NCI-H2196 (cell line): ENCODE measurements around the gene DAB1.

ENCODE experiments used
- DNase-seq: peaks from one replicate; lab custom pipeline; 2025; ENCODE audit not compliant: unreplicated experiment; lab: John Stamatoyannopoulos, UW

The DAB1 gene

DNA sequence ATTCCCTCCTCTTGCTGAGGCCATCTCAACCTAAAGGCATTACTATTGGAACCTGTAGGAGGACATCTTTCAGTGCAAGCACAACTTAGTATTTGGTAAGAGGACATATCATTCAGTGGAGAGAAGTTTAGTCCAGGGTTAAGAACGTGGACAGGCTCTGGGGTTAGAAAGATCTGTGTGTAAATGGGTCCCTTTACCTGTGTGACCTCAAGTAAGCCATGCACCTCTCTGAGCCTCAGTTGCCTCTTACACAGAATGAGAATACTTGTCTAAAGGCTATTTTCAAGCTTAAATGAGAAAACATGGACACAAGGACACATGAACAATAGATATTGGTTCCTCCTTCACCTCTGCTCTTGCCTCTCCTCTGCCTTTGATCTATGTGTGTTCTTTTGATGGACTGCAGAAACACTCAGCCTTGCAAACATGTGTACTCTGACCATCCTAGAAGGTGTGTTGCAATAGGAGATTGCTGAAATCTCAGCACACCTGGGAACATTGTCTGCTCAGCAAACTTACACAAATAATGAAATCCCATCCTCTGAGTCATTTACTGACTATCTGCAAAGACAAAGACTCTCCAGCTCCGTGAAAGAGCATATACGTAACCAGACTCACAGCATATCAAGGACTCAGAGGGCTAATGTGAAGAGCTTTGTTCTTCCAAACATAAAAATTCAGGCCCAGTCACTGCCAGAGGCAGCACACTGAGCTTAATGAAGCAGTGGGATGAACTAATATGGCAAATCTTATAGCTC lies 143.8 kb downstream of the DAB1 start:
- DNase-seq, result no peak

DNA sequence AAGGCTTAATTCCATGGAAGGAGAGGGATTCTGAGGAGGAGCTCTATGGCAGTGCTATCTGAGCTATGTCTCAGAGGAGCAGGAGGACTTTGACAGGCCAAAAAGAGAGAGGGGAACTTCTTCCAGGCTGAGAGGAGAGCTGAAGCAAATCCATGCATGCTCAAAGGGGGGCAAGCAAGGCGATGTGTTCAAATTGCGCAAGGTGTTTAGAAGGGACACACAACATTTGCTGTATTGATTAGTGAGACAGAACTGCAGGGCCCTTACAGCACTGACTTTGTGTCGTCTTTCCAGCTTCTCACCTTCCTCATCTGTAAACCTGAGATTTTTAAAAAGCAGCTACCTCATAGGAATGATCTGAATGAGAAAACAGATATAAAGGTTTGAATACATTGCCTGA lies 145.3 kb downstream of the DAB1 start:
- no peak for DNase-seq

DNA sequence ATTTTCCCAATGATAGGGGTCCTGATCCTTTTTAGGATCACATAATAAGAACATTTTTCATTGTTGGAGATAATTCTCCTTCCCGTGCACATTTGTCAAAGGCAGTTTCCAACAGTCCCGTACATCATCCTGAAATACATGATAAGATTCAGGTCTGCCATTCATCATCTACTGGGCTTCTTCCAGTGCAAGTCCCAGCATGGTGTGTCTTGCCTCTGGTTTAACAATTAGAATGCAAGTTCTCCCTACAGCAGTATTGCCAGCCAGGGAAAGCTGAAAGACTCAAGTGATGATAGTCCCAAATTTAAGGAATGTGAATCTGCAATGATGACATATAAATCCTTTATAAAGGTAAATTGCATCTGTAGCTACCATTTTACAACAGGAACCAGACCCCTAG lies 146.2 kb downstream of the DAB1 start:
- DNase-seq, result no peak

DNA sequence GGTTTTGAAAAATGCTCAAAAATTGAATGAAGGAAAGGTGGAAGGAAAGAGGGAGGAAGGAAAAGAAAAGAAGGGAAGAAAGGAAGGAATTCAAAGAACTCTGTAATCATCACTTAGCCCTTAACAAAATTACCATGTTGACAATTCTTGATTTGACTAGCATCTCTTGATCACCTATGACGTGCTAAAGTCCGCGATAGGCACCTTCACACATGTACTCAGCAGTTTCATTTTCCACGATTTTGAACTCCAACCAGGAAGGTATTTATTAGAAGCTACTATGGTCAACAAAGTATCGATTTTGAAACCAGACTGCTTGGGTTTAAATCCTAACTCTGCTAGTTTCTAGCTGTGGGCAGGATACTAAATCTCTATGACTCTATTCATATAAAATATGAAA lies 146.9 kb downstream of the DAB1 start:
- DNase-seq, result no peak

DNA sequence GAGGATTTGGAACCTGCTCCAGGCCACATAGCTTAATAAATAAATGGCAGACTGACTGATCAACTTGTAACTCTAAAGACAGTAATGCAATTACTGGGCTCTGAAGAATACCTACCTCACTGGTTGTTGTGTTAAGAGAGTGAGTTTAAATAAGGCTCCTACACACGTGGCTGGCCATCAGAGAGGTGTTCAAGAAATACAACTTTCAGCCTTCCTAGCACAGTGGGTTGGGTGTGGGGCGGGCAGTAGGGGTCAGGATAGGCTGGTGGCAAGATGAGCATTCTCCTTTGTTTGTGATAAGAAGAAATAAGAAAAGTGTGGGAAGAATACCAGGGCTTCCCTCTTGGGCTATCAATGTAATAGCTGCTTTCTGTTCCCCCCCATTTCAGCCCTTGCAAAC lies 151.3 kb downstream of the DAB1 start:
- DNase-seq, result no peak

DNA sequence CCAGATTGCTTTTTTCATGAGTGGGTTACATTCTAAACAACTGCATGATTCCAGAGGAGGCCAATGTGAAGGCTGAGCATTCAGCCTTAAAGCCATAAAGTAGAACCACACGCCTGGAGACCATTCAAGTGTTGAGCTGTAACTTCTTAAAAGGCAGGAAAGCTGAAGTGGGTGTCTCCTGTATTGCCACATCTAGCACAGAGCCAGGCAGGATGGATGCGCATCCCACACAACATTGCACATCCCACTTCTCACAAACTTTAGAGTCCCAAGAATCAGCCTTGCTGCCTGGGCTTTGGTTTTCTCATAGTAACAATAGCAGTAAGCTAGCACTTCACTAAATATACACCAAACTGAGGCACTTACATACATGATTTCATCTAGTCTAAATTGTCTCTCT lies 151.7 kb downstream of the DAB1 start:
- no peak for DNase-seq

DNA sequence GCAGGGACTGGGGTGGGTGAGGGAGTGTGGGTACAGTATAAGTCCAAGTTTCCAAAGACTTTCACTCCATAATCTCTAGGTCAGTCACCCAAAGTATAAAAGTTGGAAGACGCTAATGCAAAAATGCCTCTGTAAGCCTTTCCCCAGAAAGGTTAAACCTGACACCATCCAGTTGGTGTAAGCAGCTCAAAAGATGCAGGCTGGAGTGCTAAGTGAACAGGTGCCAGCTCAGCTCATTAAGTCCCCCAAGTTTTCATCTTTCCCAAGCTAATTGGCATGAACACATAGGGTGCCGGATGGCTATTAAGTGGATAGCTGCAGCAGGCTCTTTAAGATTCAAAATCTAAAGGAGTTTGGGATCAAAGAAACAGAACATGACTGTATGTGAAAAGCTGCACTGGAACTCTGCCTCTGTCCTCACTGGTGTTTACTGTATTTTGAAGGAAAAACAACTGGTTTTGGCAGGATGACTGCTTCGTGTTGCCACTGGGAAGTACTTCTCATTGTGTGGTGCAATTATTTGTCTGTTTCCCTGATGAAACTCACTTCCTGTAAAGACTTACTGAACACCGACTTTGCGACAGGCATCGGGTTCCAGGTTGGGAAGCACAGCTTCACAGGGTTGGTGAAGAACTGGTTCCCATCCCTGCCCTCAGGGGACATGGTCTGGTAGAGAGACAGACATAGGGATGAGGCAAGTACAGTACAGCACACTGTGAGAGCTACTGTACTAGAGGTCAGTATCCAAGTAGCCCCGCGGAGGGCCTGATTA lies 152.7 kb downstream of the DAB1 start:
- no peak for DNase-seq

DNA sequence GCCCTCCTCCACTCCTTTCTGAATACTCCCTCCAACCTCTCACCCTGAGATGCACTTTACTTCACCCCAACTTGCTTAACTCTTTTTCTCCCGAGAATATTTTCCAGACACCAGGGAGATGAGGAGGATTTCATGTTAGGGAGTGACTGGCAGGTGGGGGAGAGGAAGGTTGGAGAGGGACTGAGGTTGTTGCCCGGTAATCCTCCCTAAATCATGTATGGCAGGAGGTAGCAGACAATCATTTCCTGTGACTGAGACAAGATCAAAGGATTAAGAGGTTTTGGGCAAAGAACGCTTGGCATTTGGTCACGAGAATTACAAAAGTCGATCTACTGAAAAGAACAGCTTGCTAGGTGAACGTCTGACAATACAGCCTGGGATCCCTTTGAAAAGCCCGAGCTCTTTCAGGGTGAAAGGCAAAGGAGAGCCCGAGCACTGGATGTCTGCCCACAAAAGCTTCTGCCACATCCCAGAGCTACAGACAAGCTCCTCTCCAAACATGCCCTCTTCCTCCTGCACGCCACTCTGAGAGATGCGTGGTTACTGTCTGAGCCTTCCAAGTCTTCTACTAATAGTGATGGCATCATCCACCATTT lies 154.1 kb downstream of the DAB1 start:
- DNase-seq, result no peak

DNA sequence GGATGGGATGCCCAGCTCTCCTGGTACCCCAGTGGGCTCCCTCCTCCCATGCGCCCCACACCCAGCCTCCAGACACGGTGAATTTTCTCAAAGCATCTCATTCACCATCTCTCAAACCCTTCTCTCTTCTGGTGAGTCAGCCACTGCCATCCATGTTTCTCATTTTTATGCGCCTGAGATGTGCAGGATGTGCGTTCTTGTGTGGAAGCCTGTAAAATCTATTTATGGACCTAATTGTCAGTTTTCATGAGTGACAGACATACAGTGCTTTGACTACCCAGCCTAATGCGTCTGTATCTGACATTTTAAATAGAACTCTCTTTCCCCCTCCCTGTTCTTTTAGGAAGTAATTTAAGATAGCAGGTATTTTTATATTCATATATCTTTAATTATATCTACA lies 158.8 kb downstream of the DAB1 start:
- no peak for DNase-seq

DNA sequence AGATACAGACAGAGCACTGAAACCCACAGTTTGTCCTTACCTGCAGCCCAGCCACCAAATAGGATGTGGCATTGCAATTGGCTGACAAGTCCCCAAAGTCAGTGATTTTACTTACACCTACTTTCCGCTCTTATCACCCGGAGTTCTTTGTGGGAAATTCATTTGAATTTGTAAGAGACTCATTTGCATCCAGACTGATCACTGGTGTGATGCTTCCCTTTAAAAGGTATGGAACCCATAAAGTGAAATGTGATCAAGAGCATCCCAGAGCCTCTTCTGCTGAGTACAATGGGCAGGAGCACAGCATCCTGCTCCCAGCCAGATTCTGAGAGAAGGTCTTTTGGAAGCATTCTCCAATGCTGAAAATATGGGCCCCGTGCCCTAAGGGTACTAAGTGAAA lies 161.4 kb downstream of the DAB1 start:
- DNase-seq, result no peak

DNA sequence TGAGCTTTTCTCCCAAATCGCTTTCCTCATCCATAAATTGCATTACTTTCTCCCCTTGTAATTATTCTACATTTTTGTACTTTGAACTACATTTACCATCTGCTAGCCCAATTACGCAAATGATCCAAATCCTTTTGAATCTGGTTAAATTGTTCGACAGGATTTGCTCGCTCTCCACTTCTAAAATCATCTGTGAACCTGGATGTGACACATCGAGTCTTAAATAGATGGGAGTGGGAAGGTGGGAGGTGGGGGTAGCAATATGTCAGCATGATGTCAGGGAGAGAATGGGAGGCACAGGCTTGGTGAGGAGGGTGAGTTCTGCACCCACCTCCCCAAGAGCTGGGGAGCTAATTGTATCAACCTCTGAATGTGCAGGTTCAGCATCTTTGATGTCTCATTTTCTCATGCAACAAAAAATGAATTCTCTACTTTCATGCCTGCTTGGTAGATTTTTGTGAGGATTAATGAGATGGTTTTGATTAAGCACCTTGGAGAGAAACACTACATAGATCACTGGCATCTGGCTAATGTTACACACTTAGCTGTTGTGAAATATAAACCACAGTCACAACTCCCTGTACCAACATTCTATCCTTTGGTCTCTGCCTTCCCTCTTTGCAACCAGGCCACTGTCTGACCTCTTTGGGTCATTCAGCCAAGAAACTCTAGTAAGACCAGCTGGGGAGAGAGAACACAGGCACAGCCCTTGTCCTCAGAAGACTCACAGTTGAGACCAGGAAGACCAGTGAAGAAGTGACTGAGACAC lies 165.1 kb downstream of the DAB1 start:
- no peak for DNase-seq

DNA sequence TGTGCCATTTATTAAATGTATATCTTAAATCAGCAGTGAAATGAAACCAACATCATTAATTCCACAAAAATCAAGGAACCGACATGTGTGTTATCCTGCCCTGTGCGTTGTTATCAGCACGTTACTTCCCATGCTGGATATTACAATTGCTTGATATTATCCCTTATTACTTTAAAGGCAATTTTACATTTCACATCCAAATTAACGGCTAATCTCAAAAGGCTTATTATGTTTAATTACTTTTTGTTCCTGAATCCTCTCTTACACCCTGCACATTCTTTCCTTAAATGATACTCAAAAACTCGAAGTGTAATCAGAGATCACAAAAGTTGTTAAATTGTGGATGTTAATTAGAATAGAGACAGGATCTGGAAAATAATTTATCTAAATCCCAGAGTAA lies 167.9 kb downstream of the DAB1 start:
- DNase-seq, result no peak

DNA sequence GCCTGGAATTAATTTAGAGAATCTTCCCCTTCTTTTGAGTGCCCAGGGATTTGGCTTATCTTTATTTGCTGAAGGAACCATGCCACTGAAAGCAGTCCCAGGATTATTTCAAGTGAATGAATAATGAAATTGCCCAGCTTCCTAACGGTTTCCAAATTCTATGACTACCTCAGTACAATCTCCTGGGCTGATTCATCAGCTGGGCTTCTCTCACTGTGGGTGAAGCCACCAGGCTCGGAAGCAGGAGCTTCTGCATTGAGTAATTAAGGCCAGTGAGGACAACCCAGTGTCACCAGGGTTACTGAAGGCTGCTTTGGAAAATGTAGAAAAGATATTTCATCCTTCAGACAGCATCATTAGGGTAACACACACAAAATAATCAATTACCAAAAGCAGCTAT lies 169.8 kb downstream of the DAB1 start:
- DNase-seq, result no peak

DNA sequence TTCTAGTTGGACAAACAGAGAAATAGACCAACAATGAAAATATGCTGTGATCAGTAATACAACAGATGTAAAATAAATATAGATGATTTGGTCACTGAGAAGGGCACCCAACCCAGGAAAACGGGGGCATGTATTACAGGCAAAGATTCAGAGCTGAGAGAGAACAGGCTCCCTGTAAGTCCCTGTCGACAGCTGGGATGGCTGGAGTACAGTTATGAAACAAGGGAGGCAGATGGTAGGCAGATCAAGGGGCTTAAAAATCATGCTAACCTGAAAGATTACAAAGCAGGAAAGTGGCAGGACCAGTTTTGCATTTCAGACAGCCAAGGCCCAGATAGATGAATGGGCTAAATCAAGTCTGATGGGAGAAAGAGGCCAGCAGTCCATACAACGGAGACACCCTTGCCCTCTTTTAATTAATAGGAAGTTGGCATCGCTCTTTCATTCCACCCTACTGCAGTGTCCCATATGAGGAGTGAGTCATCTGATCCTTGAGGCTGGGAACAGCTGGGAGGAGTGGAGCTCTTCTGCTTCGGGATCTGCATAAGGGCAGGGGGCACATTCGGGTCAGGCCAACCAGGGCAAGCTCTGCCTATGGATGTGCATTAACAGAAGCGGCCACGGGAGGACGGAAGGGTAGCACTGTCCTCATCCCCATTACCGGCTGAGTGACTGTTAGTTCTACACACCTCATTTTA lies 171.1 kb downstream of the DAB1 start:
- no peak for DNase-seq

DNA sequence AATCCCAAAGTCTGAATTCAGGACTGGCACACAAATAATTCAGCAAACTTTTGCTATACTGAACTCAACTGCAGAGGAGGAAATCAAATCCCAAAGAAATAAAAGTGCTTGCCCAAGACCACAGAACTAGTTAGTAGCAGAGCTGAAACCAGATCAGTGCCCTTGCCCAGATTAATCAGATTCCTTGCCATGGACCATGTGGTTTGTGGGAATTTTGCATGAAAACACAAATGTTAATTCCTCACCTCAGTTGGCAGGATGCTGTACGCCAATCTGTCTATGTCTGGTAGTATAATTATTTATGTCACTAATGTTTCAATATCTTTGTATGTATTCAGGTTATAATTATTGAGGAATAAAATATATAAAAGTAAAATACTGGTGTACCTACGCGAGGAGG lies 173.8 kb downstream of the DAB1 start:
- no peak for DNase-seq

DNA sequence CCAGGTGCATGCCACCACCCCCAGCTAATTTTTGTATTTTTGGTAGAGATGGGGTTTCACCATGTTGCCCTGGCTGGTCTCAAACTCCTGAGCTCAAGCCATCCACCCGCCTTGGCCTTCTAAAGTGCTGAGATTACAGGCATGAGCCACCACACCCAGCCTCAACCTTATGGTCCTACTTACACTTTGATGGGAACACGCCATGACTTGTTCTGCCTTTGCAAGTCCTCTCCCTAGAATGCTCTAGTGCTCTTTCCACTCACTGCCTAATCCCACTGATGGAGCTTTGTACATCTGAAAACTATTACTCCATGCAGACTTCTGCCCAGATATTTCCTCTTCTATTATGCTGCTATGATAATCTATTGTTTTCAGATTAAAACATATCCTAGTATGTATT lies 174.3 kb downstream of the DAB1 start:
- no peak for DNase-seq

DNA sequence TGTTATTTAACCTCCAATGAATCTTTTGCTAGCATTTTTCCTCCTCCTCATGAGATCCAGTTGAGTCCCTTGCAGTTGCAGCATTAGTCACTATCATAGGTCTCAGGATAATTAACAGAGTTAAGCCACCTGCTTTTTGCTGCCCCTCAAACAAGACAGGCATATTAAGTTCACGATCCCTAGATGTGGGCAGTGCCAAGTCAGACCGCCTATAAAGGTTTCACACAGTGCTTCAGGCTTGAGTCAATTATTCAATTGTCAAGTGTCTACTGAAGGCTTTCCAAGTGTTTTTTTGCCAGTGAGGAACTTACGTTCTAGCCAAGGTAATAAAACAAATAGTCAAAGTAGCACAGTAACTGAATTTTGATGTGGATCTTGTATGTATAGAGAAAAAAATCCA lies 175.0 kb downstream of the DAB1 start:
- DNase-seq, result no peak

DNA sequence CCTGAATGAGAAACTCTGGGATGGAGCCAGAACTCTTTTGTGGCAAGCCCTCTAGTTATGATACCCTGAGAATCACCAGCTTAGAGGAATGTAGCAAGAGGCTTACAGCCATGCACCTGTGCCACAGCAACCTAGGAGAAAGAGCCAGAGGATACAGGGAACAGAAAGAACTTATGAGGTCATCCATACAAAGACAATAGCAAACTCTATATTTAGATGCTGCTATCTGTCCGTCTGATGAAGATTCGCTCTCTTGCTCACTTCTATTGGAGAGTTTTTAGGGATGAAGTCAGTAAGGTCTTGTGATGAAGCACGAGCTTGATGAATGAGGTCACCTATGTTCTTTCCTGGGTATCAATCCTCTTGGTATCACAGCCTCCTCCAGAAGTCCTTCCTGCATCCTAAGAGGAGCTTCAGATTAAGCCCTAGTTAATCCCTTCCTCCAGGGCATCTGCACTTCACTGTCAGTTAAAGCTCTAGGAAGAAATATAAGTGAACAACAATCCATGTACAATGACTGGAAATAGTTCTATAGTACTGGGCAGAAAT lies 185.6 kb downstream of the DAB1 start:
- no peak for DNase-seq

DNA sequence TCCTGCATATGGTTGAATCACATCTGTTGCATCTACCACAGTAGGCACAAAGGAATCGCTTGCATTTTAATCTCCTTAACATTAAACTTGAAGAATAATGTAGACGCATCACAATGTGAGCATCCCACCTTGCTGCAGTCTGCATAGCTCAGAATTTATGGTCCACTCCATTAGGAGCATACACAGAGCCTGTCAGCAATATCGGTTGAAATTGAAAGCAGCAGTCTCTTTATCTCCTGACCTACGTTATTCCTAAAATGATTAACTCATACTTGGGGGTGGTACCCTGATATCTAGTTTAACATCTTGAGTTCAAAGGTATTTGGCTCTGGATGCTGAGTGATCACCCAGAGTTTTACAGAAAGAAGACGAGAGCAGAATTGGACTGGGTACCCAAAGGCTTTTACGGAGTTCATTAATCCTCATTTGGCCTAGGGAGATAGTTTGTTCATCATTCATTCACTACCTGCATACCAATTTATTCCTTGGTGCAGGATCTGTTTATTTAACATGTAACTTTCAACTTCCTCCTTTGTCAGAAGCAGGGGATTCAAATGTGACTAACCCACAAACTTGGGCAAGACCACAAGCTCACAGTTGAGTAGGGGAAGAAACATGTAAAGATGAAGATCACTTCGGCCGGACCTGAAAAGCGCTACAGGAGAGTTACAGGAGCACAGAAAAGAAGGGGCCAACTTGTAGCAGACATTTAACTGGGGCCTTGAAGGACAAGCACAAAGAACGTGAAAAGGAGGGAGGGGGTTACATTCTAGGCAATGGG lies 187.9 kb downstream of the DAB1 start:
- no peak for DNase-seq

DNA sequence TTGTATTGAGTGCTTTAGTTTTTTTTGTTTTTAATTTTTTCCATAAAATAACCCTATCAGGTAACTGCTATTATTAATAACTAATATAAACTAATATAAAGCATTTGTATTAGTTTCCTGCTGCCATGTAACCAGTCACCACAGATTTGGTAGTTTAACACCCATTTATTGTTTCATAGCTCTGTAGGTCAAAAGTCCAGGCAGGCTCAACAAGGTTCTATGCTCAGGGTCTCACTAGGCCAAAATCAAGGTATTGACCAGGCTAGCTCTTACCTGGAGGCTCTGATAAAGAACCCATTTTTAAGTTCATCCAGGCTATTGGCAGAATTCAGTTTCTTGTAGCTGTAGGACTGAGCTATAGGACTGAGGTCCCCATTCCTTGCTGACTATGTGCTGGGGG lies 189.4 kb downstream of the DAB1 start:
- no peak for DNase-seq
